Ascending aorta (tissue), 2 donors: ENCODE measurements around the gene ARID3C. TPM values are rescaled to one million over a fixed set of nuclear protein-coding genes. Genes with fewer than 3 reads are reported as not detected.

Experiments used
- DNase-seq, 2 donors: peaks; one replicate each; pipeline ENCODE4 v3.0.0-alpha.2; 2019; ENCODE audit warnings: low spot score in 2 of 2
- H3K27ac ChIP-seq, 2 donors: fragments of 200-600 bp; sonication (generic); one replicate each; pipeline ENCODE4 v1.5.1; 2016 to 2017; ENCODE audit warnings: mild to moderate bottlenecking in 1 of 2
- H3K27me3 ChIP-seq: fragments of 200-600 bp; sonication (generic); one replicate; pipeline ENCODE4 v1.5.1; 2017
- H3K36me3 ChIP-seq, 2 donors: fragments of 200-600 bp; sonication (generic); one replicate each; pipeline ENCODE4 v1.5.1; 2016
- H3K4me1 ChIP-seq, 2 donors: fragments of 200-600 bp; sonication (generic); one replicate each; pipeline ENCODE4 v1.5.1; 2016 to 2017; ENCODE audit warnings: mild to moderate bottlenecking in 1 of 2
- H3K4me3 ChIP-seq, 2 donors: fragments of 200-600 bp; sonication (generic); one replicate each; pipeline ENCODE4 v1.5.1; 2016 to 2017; ENCODE audit warnings: mild to moderate bottlenecking in 1 of 2
- H3K9me3 ChIP-seq, 2 donors: fragments of 200-600 bp; sonication (generic); one replicate each; pipeline ENCODE4 v1.5.1; 2016
- CTCF ChIP-seq, 3 experiments: fragments of 200-600 bp in 2 of 3; fragments of 450-650 bp in 1 of 3; sonication (generic) in 2 of 3; IDR thresholded peaks; one replicate each; pipeline ENCODE4 v1.5.1; 2016 to 2019; ENCODE audit warnings: antibody characterized with exemption in 3 of 3, mild to moderate bottlenecking in 1 of 3, moderate library complexity in 1 of 3
- intact Hi-C: fragments of 100-400 bp; cut with DNase I; formaldehyde crosslinking; loops from one replicate; pipeline ENCODE4 v1.15.1; 2023
- total RNA-seq: library from RNA; depleted of rRNA; stranded (reverse); fragments of >200 nt; gene quantifications from one replicate; pipeline ENCODE4 v1.1.0, GENCODE V29; 2016

Gene ARID3C
- total RNA-seq, 1 donor from 2014 or later: not detected

- H3K27ac ChIP-seq: no peak overlapping the region
- no peaks in the 10 kb centered on the region for H3K36me3 ChIP-seq
- H3K9me3 ChIP-seq: no peaks in the 10 kb centered on the region
- no peak for TF ChIP-seq CTCF (IDR thresholded peaks at IDR 0.05)
- no peak for DNase-seq
- H3K4me3 ChIP-seq: no peak overlapping the region
- H3K4me1 ChIP-seq: peaks cover 0 to 23% of the 10 kb centered on the region in 2 donors
- peaks cover 15% of the 10 kb centered on the region for H3K27me3 ChIP-seq
- intact Hi-C loops: no loop called here
Observed at GRCh38 chr9:34587271-34587670, 41.6 kb downstream of the ARID3C start.

GRCh38 chr9:34585946-34586669, 42.8 kb downstream of the ARID3C start:
- Histone ChIP-seq H3K27me3 (peaks cover 15% of the 10 kb centered on the region), H3K4me3 (no peak overlapping the region), H3K9me3 (no peaks in the 10 kb centered on the region), H3K36me3 (no peaks in the 10 kb centered on the region), H3K27ac (no peak overlapping the region), H3K4me1 (peaks cover 0 to 16% of the 10 kb centered on the region in 2 donors)
- DNase-seq: no peak
- intact Hi-C loops: no loop called here
- no peak for TF ChIP-seq CTCF (IDR thresholded peaks at IDR 0.05)

GRCh38 chr9:34584970-34585369, 43.9 kb downstream of the ARID3C start:
- H3K27ac ChIP-seq: no peak overlapping the region
- H3K36me3 ChIP-seq: no peaks in the 10 kb centered on the region
- H3K4me3 ChIP-seq: no peak overlapping the region
- DNase-seq: no peak
- H3K9me3 ChIP-seq: no peaks in the 10 kb centered on the region
- peaks cover 15% of the 10 kb centered on the region for H3K27me3 ChIP-seq
- H3K4me1 ChIP-seq: peaks cover 0 to 8% of the 10 kb centered on the region in 2 donors
- intact Hi-C loops: no loop called here
- no peak for TF ChIP-seq CTCF (IDR thresholded peaks at IDR 0.05)

- Histone ChIP-seq H3K9me3 (no peaks in the 10 kb centered on the region), H3K27ac (no peak overlapping the region), H3K4me1 (peaks cover 0 to 5% of the 10 kb centered on the region in 2 donors), H3K4me3 (no peak overlapping the region), H3K27me3 (peaks cover 8% of the 10 kb centered on the region), H3K36me3 (no peaks in the 10 kb centered on the region)
- TF ChIP-seq CTCF (IDR thresholded peaks at IDR 0.05): no peak
- intact Hi-C loops: no loop called here
- DNase-seq: no peak
Observed at GRCh38 chr9:34582787-34583186, 46.1 kb downstream of the ARID3C start.

GRCh38 chr9:34581318-34581717, 47.5 kb downstream of the ARID3C start:
- Histone ChIP-seq H3K9me3 (no peaks in the 10 kb centered on the region), H3K4me3 (no peak overlapping the region), H3K27ac (no peak overlapping the region), H3K36me3 (no peaks in the 10 kb centered on the region), H3K27me3 (peaks cover 11% of the 10 kb centered on the region), H3K4me1 (peaks cover 0 to 5% of the 10 kb centered on the region in 2 donors)
- intact Hi-C loops: no loop called here
- DNase-seq: no peak
- no peak for TF ChIP-seq CTCF (IDR thresholded peaks at IDR 0.05)
